Fibroblast of lung (primary cell): Measurements from ENCODE around the gene PCSK5. TPM values are rescaled to one million over a fixed set of nuclear protein-coding genes. Genes with fewer than 3 reads are reported as not detected.

Source experiments
- DNase-seq, 2 donors: peaks; one replicate each; pipeline versions ENCODE4 v3.0.0 to v3.0.0-alpha.2; 2010; ENCODE audit warnings: low read depth in 2 of 2
- H2AFZ ChIP-seq: 2 replicates; pipeline ENCODE4 v1.5.1; 2012; ENCODE audit warnings: low read length, control low read depth, inconsistent platforms
- H3K27ac ChIP-seq: 2 replicates; pipeline ENCODE4 v1.5.1; 2011; ENCODE audit warnings: low read length, control low read depth; ENCODE audit not compliant: insufficient read depth
- H3K27me3 ChIP-seq: 2 replicates; pipeline ENCODE4 v1.5.1; 2011; ENCODE audit warnings: mild to moderate bottlenecking, low read length; ENCODE audit not compliant: control insufficient read depth, insufficient read depth
- H3K36me3 ChIP-seq: 2 replicates; pipeline ENCODE4 v1.5.1; 2011; ENCODE audit warnings: low read length; ENCODE audit not compliant: control insufficient read depth, insufficient read depth
- H3K4me1 ChIP-seq: 2 replicates; pipeline ENCODE4 v1.5.1; 2011; ENCODE audit warnings: low read length; ENCODE audit not compliant: control insufficient read depth, insufficient read depth; ENCODE audit errors: extremely low read depth
- H3K4me2 ChIP-seq: 2 replicates; pipeline ENCODE4 v1.5.1; 2011; ENCODE audit warnings: low read length, control low read depth; ENCODE audit not compliant: insufficient read depth; ENCODE audit errors: extremely low read depth
- H3K4me3 ChIP-seq, 4 experiments: fragments of 200-600 bp in 1 of 4; sonication (generic) in 1 of 4; replicated peaks in 1 of 4; 2 replicates each; pipeline ENCODE4 v1.5.1; 2011 to 2016; ENCODE audit warnings: low read length in 4 of 4, low read depth in 3 of 4, mild to moderate bottlenecking in 3 of 4, control low read depth in 2 of 4, inconsistent platforms in 1 of 4, mixed read lengths in 1 of 4; ENCODE audit not compliant: insufficient read depth in 1 of 4; ENCODE audit errors: control extremely low read depth in 1 of 4
- H3K79me2 ChIP-seq: 2 replicates; pipeline ENCODE4 v1.5.1; 2012; ENCODE audit warnings: mild to moderate bottlenecking, low read length, inconsistent platforms; ENCODE audit not compliant: control insufficient read depth, insufficient read depth
- H3K9ac ChIP-seq: 2 replicates; pipeline ENCODE4 v1.5.1; 2011; ENCODE audit warnings: mild to moderate bottlenecking, low read length, control low read depth; ENCODE audit not compliant: insufficient read depth
- H3K9me3 ChIP-seq: 2 replicates; pipeline ENCODE4 v1.5.1; 2012; ENCODE audit warnings: low read depth, low read length; ENCODE audit not compliant: control insufficient read depth, insufficient read depth
- H4K20me1 ChIP-seq: 2 replicates; pipeline ENCODE4 v1.5.1; 2011; ENCODE audit warnings: low read length; ENCODE audit not compliant: control insufficient read depth, insufficient read depth; ENCODE audit errors: extremely low read depth
- EZH2 ChIP-seq: IDR thresholded peaks from 2 replicates; pipeline ENCODE4 v1.5.1; 2012; ENCODE audit warnings: low read length, control low read depth, mild to moderate bottlenecking; ENCODE audit errors: missing control alignments
- polyA minus RNA-seq: library from RNA; depleted of rRNA, polyadenylated mRNA; stranded (reverse); fragments of >200 nt; gene quantifications from 2 replicates; pipeline ENCODE4 v1.2.3, GENCODE V29; 2011; ENCODE audit warnings: low replicate concordance
- polyA plus RNA-seq, 2 donors: library from polyadenylated mRNA; depleted of rRNA in 1 of 2; stranded (reverse) in 1 of 2; unstranded in 1 of 2; fragments of >200 nt; gene quantifications; 2 replicates each; pipeline ENCODE4 v1.2.1, GENCODE V29; 2011 to 2012; ENCODE audit warnings: missing spikeins in 1 of 2
- total RNA-seq: library from RNA; depleted of rRNA; stranded (reverse); fragments of >200 nt; gene quantifications from 2 replicates; pipeline ENCODE4 v1.2.1, GENCODE V29; 2014
- TF ChIP-seq, protein P1 (sequence below), 2 donors: IDR thresholded peaks in 1 of 2; conservative IDR thresholded peaks in 1 of 2; 1 replicate in 1 of 2; 2 replicates in 1 of 2; pipeline ENCODE4 v1.5.1; 2011 to 2012; ENCODE audit warnings: low read length in 2 of 2, control low read depth in 1 of 2, inconsistent platforms in 1 of 2, low read depth in 1 of 2, mild to moderate bottlenecking in 1 of 2

Gene PCSK5
- total RNA-seq (3.6 and 4.8 TPM in 2 replicates), polyA plus RNA-seq (2.5 and 3.1 TPM in 2 replicates), polyA minus RNA-seq (4.0 and 7.3 TPM in 2 replicates)
- polyA plus RNA-seq (2012) = 2.0 and 2.4 TPM in 2 replicates

DNA sequence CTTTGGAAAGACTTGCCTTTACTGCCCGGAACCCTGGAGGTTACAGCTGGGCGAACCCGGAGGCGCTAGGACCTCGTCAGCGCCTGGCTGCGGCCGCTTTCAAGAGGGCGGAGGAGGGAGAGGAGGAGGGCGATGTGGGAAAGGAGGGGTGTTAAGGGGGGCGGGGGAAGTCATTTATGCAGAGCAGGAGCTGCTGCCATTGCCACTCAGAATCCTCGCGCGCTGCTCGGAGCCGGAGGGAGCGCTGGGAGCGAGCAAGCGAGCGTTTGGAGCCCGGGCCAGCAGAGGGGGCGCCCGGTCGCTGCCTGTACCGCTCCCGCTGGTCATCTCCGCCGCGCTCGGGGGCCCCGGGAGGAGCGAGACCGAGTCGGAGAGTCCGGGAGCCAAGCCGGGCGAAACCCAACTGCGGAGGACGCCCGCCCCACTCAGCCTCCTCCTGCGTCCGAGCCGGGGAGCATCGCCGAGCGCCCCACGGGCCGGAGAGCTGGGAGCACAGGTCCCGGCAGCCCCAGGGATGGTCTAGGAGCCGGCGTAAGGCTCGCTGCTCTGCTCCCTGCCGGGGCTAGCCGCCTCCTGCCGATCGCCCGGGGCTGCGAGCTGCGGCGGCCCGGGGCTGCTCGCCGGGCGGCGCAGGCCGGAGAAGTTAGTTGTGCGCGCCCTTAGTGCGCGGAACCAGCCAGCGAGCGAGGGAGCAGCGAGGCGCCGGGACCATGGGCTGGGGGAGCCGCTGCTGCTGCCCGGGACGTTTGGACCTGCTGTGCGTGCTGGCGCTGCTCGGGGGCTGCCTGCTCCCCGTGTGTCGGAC is at the start of gene PCSK5:
Gene PCSK5 (plus strand): TSS at position 202 of the 805 bp plus-strand sequence. CDS start 509 bp downstream, at position 711.
- H3K27me3 ChIP-seq = peaks cover 7% of the 10 kb centered on the region
- H3K4me1 ChIP-seq = peaks cover 3% of the 10 kb centered on the region
- TF ChIP-seq, protein P1, sequence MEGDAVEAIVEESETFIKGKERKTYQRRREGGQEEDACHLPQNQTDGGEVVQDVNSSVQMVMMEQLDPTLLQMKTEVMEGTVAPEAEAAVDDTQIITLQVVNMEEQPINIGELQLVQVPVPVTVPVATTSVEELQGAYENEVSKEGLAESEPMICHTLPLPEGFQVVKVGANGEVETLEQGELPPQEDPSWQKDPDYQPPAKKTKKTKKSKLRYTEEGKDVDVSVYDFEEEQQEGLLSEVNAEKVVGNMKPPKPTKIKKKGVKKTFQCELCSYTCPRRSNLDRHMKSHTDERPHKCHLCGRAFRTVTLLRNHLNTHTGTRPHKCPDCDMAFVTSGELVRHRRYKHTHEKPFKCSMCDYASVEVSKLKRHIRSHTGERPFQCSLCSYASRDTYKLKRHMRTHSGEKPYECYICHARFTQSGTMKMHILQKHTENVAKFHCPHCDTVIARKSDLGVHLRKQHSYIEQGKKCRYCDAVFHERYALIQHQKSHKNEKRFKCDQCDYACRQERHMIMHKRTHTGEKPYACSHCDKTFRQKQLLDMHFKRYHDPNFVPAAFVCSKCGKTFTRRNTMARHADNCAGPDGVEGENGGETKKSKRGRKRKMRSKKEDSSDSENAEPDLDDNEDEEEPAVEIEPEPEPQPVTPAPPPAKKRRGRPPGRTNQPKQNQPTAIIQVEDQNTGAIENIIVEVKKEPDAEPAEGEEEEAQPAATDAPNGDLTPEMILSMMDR (conservative IDR thresholded peaks at IDR 0.05 in 1 of 2, IDR thresholded peaks at IDR 0.05 in 1 of 2; ENCODE audit: low read depth in 1 of 2, low read length in 2 of 2) = peak in 1 of 2 donors; percentile 27
- TF ChIP-seq EZH2 = no peak
- no peaks in the 10 kb centered on the region for H3K36me3 ChIP-seq
- H3K27ac ChIP-seq = peak within 1 kb of the TSS; percentile 63
- H3K79me2 ChIP-seq = no peaks in the 10 kb centered on the region
- DNase-seq = peak; percentile 96 to 97
- no peaks in the 10 kb centered on the region for H4K20me1 ChIP-seq
- peak within 1 kb of the TSS; percentile 84 for H3K4me2 ChIP-seq
- peak within 1 kb of the TSS; percentile 68 to 96 (median 74) for H3K4me3 ChIP-seq
- H2AFZ ChIP-seq = peak within 1 kb of the TSS; percentile 63
- peak within 1 kb of the TSS; percentile 55 for H3K9ac ChIP-seq
- no peaks in the 10 kb centered on the region for H3K9me3 ChIP-seq

- H3K27me3 ChIP-seq = no peaks in the 10 kb centered on the region
- H3K79me2 ChIP-seq = no peaks in the 10 kb centered on the region
- TF ChIP-seq, protein P1 (conservative IDR thresholded peaks at IDR 0.05 in 1 of 2, IDR thresholded peaks at IDR 0.05 in 1 of 2; ENCODE audit: low read depth in 1 of 2, low read length in 2 of 2) = no peak
- TF ChIP-seq EZH2 = no peak
- no peak overlapping the region for H3K4me2 ChIP-seq
- no peak for DNase-seq
- no peaks in the 10 kb centered on the region for H3K36me3 ChIP-seq
- no peaks in the 10 kb centered on the region for H4K20me1 ChIP-seq
- H2AFZ ChIP-seq = no peak overlapping the region
- no peak overlapping the region for H3K9ac ChIP-seq
- no peak overlapping the region for H3K27ac ChIP-seq
- H3K4me1 ChIP-seq = no peaks in the 10 kb centered on the region
- H3K4me3 ChIP-seq = no peak overlapping the region
- no peaks in the 10 kb centered on the region for H3K9me3 ChIP-seq
Measured at GRCh38 chr9:75844321-75844720, 46.2 kb upstream of the PCSK5 start.

GRCh38 chr9:75845806-75846205 is 44.7 kb upstream of the PCSK5 start:
- TF ChIP-seq, protein P1 (conservative IDR thresholded peaks at IDR 0.05 in 1 of 2, IDR thresholded peaks at IDR 0.05 in 1 of 2; ENCODE audit: low read depth in 1 of 2, low read length in 2 of 2) = no peak
- no peak for TF ChIP-seq EZH2
- H3K4me1 ChIP-seq = no peaks in the 10 kb centered on the region
- no peaks in the 10 kb centered on the region for H3K27me3 ChIP-seq
- H3K9me3 ChIP-seq = no peaks in the 10 kb centered on the region
- H4K20me1 ChIP-seq = no peaks in the 10 kb centered on the region
- H3K79me2 ChIP-seq = no peaks in the 10 kb centered on the region
- no peak overlapping the region for H3K9ac ChIP-seq
- H3K4me3 ChIP-seq = no peak overlapping the region
- H3K27ac ChIP-seq = no peak overlapping the region
- no peak for DNase-seq
- H3K36me3 ChIP-seq = no peaks in the 10 kb centered on the region
- no peak overlapping the region for H3K4me2 ChIP-seq
- H2AFZ ChIP-seq = no peak overlapping the region
